Esophagus (tissue), 2 donors: Measurements from ENCODE around the gene TXNRD1. TPM values are rescaled to one million over a fixed set of nuclear protein-coding genes. Genes with fewer than 3 reads are reported as not detected.
"Not testable (repeated sequence)": the region's sequence is repeated elsewhere in the genome, so short reads cannot be mapped to it uniquely, and the experiment has no call there.

Source experiments
- H3K27ac ChIP-seq, 2 donors: one replicate each; pipeline ENCODE4 v1.5.1; 2013; ENCODE audit warnings: low read depth in 2 of 2, mild to moderate bottlenecking in 2 of 2, inconsistent platforms in 1 of 2, low read length in 1 of 2, moderate library complexity in 1 of 2
- H3K27me3 ChIP-seq, 2 donors: one replicate each; pipeline ENCODE4 v1.6.1; 2013; ENCODE audit warnings: low read length in 2 of 2, control low read depth in 1 of 2, mild to moderate bottlenecking in 1 of 2; ENCODE audit not compliant: insufficient read depth in 2 of 2, control insufficient read depth in 1 of 2
- H3K36me3 ChIP-seq, 2 donors: one replicate each; pipeline ENCODE4 v1.6.1; 2013; ENCODE audit warnings: low read length in 1 of 2; ENCODE audit not compliant: control insufficient read depth in 2 of 2, insufficient read depth in 2 of 2
- H3K4me1 ChIP-seq, 2 donors: one replicate each; pipeline ENCODE4 v1.6.1; 2013; ENCODE audit warnings: low read length in 1 of 2; ENCODE audit not compliant: control insufficient read depth in 2 of 2, insufficient read depth in 2 of 2
- H3K4me3 ChIP-seq, 2 donors: one replicate each; pipeline ENCODE4 v1.5.1; 2013; ENCODE audit warnings: low read length in 2 of 2, mild to moderate bottlenecking in 2 of 2, low read depth in 1 of 2, moderate library complexity in 1 of 2
- H3K9me3 ChIP-seq, 2 donors: one replicate each; pipeline ENCODE4 v1.6.1; 2013; ENCODE audit warnings: mild to moderate bottlenecking in 2 of 2, low read depth in 1 of 2, low read length in 1 of 2, moderate library complexity in 1 of 2; ENCODE audit not compliant: control insufficient read depth in 2 of 2, insufficient read depth in 1 of 2
- WGBS, 2 donors: extraction: QIAGEN DNeasy Blood & Tissue Kit; methylation state at CpG; one replicate each; pipeline ENCODE4 v1.1.7; 2013; 5-methylcytosine and 5-hydroxymethylcytosine counted together
- polyA plus RNA-seq, 2 donors: library from polyadenylated mRNA; stranded (reverse); fragments of 200-250 nt; gene quantifications; one replicate each; pipeline ENCODE4 v1.2.3, GENCODE V29; 2013
- donor health status: healthy with polysubstance abuse.
- donor health status: Bipolar disorder and iron deficiency.

Gene TXNRD1
- polyA plus RNA-seq, 2 donors, result 8.8 to 20.0 TPM

DNA sequence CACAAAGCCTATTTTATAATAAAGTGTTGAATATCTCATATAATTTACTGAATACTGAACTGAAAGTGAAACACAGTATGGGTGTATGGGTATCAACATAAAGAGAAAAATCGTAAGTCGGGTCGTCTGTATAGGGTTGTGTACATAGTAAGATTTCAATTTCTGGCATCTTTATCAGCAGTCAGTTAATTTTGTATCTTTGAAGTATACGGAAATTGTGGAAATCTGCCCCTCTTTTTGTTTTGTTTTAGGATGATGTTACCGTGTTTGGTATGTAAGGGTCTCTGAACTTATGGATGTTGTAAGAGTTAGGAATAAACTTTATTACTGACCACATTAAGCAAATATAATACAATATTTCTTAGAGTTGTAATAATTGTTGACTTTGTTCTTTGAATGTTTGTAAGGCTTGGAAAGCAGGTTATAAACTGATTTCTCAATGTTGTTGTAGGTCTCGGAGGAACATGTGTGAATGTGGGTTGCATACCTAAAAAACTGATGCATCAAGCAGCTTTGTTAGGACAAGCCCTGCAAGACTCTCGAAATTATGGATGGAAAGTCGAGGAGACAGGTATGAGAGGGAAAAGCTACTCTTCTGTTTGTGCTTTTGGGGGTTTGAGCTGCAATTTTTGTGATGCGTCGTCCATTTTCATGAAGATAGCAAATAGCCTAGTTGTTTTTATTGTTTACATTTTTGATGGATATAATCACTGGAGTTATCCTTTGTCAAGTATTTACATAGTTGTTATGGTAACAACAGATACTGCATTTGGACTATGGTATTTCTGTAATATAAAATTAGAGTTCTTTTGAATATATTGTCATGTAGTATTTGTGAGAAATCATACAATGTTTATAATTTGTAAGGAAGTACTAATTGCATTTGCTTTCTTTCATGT is 100.0 kb downstream of the TXNRD1 start:
- Histone ChIP-seq H3K4me1 (no peaks in the 10 kb centered on the region), H3K9me3 (no peaks in the 10 kb centered on the region), H3K27ac (no peak overlapping the region), H3K27me3 (no peaks in the 10 kb centered on the region), H3K36me3 (peaks cover 6 to 9% of the 10 kb centered on the region in 2 donors), H3K4me3 (no peak overlapping the region)
- WGBS, 2 donors, result 76 to 78% methylated on average over 10 of the region's 10 CpGs

DNA sequence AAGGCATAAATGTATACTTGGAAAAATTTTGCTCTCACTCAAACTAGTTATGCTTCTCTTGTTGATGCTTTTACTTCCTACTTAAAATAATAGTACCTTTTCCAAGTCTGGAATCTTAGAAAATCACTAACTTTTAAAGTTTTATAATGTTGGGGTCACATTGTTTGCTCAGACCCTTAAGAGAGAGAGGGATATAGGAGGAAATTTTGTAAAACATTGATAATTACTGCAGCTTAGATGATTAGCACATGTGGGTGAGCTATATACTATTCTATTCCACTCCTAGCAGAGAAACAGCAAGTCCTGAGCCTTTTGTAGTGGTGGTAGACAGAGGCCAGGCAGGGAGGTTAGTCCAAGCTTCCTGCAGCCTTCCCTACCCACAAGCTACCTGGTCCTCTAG is 101.4 kb downstream of the TXNRD1 start:
- no peaks in the 10 kb centered on the region for H3K9me3 ChIP-seq
- peaks cover 8 to 12% of the 10 kb centered on the region in 2 donors for H3K36me3 ChIP-seq
- H3K4me3 ChIP-seq, result no peak overlapping the region
- no peak overlapping the region for H3K27ac ChIP-seq
- H3K4me1 ChIP-seq, result no peaks in the 10 kb centered on the region
- no peaks in the 10 kb centered on the region for H3K27me3 ChIP-seq

DNA sequence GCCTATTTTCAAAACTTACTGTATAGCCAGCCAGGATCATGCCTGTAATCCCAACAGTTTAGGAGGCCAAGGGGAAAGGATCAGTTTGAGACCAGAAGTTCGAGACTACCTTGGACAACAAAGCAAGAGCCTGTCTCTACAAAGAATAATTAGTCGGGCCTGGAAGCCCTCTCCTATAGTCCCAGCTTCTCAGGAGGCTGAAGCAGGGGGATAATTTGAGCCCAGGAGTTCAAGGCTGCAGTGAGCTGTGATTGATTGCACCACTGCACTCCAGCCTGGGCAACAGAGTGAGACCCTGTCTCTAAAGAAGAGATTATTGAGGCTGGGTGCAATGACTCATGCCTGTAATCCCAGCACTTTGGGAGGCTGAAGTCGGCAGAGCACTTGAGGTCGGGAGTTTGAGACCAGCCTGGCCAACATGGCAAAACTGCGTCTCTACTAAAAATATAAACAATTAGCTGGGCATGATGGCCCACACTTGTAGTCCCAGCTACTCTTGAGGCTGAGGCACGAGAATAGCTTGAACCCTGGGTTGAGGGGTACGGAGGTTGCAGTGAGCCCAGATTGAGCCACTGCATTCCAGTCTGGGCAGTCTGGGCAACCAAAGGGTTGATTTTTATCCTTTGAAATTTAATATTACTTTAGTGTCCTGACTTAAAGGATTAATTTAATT is 102.1 kb downstream of the TXNRD1 start:
- Histone ChIP-seq H3K9me3 (no peaks in the 10 kb centered on the region), H3K27me3 (no peaks in the 10 kb centered on the region), H3K27ac (no peak overlapping the region), H3K36me3 (peaks cover 5 to 12% of the 10 kb centered on the region in 2 donors), H3K4me1 (no peaks in the 10 kb centered on the region), H3K4me3 (no peak overlapping the region)
- WGBS, 2 donors, result 94 to 97% methylated on average over 7 of the region's 7 CpGs

DNA sequence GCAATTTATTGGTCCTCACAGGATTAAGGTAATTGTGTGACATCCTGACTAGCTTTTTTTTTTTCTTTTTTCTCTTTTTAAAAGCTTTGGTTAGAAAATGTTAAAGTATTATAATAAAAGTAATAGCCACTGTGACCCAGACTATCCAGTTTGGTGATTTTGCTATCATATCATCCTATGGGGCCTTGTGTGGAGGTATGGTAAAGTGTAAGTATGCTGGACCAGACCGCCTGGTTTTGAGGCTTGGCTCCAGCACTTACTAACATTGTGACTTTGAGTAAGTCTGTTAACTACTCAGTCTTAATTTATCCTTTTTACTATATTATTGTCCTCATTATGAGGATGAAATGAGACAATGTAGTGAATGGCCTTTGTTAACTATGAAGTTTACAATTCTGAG is 103.4 kb downstream of the TXNRD1 start:
- H3K36me3 ChIP-seq, result peaks cover 5 to 12% of the 10 kb centered on the region in 2 donors

DNA sequence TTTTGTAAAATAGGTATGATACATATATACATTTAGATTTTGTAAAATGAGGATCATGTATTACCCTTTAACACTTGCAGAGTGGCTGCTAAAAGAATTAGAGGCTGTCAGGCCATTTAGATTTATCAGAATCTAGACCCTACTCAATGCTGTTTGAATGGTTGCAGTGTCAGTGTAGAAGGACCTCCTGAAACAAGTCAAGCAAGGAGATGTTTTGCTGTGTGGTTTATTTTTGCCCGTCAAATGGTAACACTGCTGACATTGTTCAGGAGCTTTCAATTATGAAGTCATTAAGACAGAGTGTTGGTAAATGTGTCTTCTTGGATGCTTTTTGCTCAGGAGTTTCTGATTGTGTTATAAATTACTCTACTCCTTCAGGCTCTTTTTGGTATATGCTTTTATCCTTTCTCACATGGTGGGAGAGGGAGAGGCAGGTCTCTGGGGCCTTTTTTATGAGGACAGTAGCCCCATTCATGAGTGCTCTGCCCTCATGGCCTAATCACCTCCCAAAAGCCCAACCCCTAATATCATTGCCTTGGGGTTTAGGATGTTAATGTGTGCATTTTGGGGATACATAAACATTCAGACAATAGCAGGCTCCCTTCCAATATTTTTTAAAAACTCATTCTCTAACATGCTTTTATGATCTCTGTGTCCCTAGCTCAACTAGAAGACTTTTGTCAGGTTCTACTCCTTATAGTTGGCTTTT is 104.5 kb downstream of the TXNRD1 start:
- 86 to 94% methylated on average over 1 of the region's 1 CpG for WGBS, 2 donors
- Histone ChIP-seq H3K36me3 (peaks cover 5 to 12% of the 10 kb centered on the region in 2 donors), H3K9me3 (no peaks in the 10 kb centered on the region), H3K27ac (no peak overlapping the region), H3K4me3 (no peak overlapping the region), H3K4me1 (no peaks in the 10 kb centered on the region), H3K27me3 (no peaks in the 10 kb centered on the region)

More for the DNA sequence above, 103.4 kb downstream of the TXNRD1 start:
- WGBS, 2 donors, result 92 to 97% methylated on average over 1 of the region's 1 CpG
- Histone ChIP-seq H3K27me3 (no peaks in the 10 kb centered on the region), H3K27ac (no peak overlapping the region), H3K4me1 (no peaks in the 10 kb centered on the region), H3K9me3 (no peaks in the 10 kb centered on the region), H3K4me3 (no peak overlapping the region)

DNA sequence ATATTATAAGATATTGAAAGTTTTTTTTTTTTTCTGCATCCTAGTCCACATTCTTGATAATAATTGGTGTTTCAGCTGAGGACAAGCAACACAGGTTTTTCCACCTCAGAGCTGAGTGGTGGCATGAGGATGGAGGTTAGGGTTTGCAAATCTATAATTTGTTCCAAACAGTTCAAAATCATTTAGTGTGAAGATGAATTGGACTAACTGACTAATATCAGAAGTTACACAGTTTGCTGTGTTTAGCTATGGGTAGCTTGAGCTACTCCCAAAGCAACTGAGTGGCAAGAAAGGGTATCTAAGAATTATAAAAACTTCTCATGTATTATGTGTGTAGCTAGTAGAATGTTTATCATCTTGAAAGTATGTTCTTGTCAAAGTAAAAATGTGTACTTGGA is 105.0 kb downstream of the TXNRD1 start:
- no peaks in the 10 kb centered on the region for H3K4me1 ChIP-seq
- H3K27me3 ChIP-seq, result no peaks in the 10 kb centered on the region
- H3K9me3 ChIP-seq, result no peaks in the 10 kb centered on the region
- H3K4me3 ChIP-seq, result no peak overlapping the region
- peaks cover 4 to 12% of the 10 kb centered on the region in 2 donors for H3K36me3 ChIP-seq
- H3K27ac ChIP-seq, result no peak overlapping the region

DNA sequence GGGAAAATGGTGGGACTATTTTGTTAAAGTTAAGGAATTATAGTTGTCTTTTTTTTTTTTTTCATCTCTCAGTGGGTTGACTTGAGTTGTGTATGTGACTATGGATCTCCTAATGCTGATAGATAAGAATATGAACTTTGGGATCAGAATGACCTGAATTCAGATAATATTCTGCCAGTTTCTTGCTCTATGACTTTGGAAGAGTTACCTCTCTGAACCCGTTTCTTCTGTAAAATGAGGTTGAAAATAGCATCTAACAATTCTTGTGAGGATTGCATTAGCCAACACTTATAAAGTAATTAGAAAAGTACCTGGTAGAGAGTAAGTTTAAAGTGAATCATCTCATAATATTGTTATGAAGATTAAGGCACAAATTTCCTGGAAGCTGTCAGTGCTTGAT is 106.4 kb downstream of the TXNRD1 start:
- no peaks in the 10 kb centered on the region for H3K4me1 ChIP-seq
- H3K27me3 ChIP-seq, result no peaks in the 10 kb centered on the region
- H3K9me3 ChIP-seq, result no peaks in the 10 kb centered on the region
- H3K36me3 ChIP-seq, result peaks cover 3 to 16% of the 10 kb centered on the region in 2 donors
- no peak overlapping the region for H3K27ac ChIP-seq
- no peak overlapping the region for H3K4me3 ChIP-seq
- 97 to 100% methylated on average over 1 of the region's 1 CpG for WGBS, 2 donors

DNA sequence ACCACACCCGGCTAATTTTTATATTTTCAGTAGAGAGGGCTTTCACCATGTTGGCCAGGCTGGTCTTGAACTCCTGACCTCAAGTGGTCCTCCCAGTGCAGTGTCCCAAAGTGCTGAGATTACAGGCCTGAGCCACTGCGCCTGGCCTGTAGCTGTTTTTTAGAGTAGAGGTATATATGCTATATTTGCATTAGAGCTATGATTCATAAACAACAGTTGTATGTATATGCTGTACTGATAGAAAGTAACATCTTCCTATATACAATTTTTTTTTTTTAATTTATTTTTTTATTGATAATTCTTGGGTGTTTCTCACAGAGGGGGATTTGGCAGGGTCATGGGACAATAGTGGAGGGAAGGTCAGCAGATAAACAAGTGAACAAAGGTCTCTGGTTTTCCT is 107.0 kb downstream of the TXNRD1 start:
- WGBS, 2 donors, result 99 to 100% methylated on average over 2 of the region's 2 CpGs
- H3K27ac ChIP-seq, H3K4me3 ChIP-seq, H3K9me3 ChIP-seq, H3K27me3 ChIP-seq, H3K4me1 ChIP-seq: not testable (repeated sequence)
- peaks cover 5 to 16% of the 10 kb centered on the region in 2 donors for H3K36me3 ChIP-seq

DNA sequence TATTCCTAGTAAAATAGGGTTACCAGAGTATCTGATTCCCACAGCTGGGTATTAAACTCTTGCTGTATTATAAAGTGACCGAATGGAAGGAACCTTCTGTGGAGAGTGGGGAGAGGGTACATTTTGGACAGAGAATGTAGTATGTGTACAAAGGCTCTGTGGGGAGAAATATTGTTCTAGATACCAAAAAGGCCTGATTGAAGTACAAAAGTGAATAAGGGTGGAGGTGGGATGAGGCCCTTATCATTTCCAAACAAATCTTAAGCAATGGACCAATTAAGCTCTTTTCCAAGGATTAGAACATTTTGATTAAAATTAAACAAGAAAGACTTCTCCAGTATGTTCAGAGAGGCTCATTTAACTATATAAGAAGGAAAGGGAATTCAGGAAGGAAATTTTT is 108.3 kb downstream of the TXNRD1 start:
- no peaks in the 10 kb centered on the region for H3K27me3 ChIP-seq
- no peak overlapping the region for H3K27ac ChIP-seq
- no peak overlapping the region for H3K4me3 ChIP-seq
- 97 to 98% methylated on average over 1 of the region's 1 CpG for WGBS, 2 donors
- H3K9me3 ChIP-seq, result no peaks in the 10 kb centered on the region
- no peaks in the 10 kb centered on the region for H3K4me1 ChIP-seq
- H3K36me3 ChIP-seq, result peaks cover 6 to 12% of the 10 kb centered on the region in 2 donors
